ENCODE data around the gene TRAPPC2. TPM values are rescaled to one million over a fixed set of nuclear protein-coding genes. Genes with fewer than 3 reads are reported as not detected.
"Not testable (repeated sequence)": the region's sequence is repeated elsewhere in the genome, so short reads cannot be mapped to it uniquely, and the experiment has no call there.

Gene TRAPPC2
- total RNA-seq, 1 experiment from 2014 or later: 11.9 TPM

DNA sequence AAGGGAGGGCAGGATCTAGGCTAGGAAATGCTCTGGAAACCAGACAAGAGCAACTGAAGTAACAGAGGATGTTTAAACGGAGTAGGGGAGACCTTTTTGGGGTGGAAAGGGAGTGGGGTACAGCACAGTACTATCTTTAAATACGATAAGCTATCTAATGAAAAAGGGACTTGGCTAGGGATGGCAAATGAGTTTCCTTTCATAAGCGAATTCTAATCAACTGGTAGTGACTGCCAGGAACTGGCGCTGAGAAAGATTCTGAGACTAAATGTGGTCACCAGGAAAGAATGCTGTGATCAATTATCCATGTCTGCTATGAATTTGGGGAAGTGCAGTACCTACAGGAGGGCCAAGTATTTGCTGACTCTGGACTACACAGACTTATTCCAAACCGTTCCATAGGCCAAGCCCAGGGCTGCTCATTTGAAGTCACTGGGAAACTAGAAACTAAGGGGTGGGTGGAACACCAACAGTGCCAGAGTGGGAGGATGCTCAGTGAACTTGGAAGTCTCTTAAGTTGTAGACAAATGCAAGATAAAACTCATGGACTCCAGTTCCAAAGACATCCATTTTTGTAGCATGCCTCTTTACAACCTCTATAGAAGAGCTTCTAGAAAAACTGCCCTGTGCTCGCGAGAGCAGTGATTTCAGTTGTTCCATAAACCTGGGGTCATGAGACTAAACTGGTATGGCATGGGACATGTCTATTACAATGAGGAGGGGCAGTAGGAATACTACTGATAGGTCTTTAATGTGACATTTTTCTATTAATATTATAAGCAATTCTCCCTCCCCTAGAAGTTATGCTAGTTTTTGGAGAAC, 2.0 kb downstream of the TRAPPC2 start:
- H3K27me3 ChIP-seq (ENCODE audit: insufficient read depth, low read length): no peaks in the 10 kb centered on the region
- BruUV-seq (replicated peaks): no TSS peak
- H3K79me2 ChIP-seq (ENCODE audit: insufficient read depth, low read length): peaks cover 41% of the 10 kb centered on the region
- H3K4me3 ChIP-seq (replicated peaks in 1 of 2; ENCODE audit: low read depth in 1 of 2, low read length in 2 of 2): no peak overlapping the region
- H3K36me3 ChIP-seq (ENCODE audit: control insufficient read depth in 1 of 2, insufficient read depth in 2 of 2, low read length in 2 of 2): no peaks in the 10 kb centered on the region; a peak in 1 of 4 replicates
- ChIA-PET POLR2A (no interaction called here), RAD21 (ENCODE audit: low non-redundant PET in 1 of 2, low total read pairs in 2 of 2, uncharacterized antibody in 2 of 2, unreplicated experiment in 2 of 2) (no interaction called here), CTCF (no interaction called here)
- intact Hi-C loops (cut with micrococcal nuclease): loop anchor here (5.0 kb wide), 1 partner anchor 40 kb away; no protein-coding TSS in a partner anchor
- H3K4me2 ChIP-seq (ENCODE audit: low read length): peak overlapping the region; percentile 76
- no peaks in the 10 kb centered on the region for H3K9me3 ChIP-seq (ENCODE audit: control insufficient read depth in 1 of 2, insufficient read depth in 1 of 2, low read depth in 1 of 2, low read length in 2 of 2)
- no peaks in the 10 kb centered on the region for H3K9me2 ChIP-seq (ENCODE audit: insufficient read depth)
- no peak for ATAC-seq
- H3K27ac ChIP-seq (ENCODE audit: low read depth, low read length): no peak overlapping the region
- DNase-seq (ENCODE audit: low read depth, low spot score): no peak
- H2AFZ ChIP-seq (ENCODE audit: low read depth, low read length, poor library complexity, severe bottlenecking): no peak overlapping the region
- H4K20me1 ChIP-seq (ENCODE audit: insufficient read depth): no peaks in the 10 kb centered on the region
- H3K4me1 ChIP-seq (ENCODE audit: control insufficient read depth in 1 of 2, insufficient read depth in 2 of 2, low read length in 2 of 2): peaks cover 3 to 5% of the 10 kb centered on the region in 2 experiments; a peak in 2 of 4 replicates
- no peak overlapping the region for H3K9ac ChIP-seq (ENCODE audit: low read length)
- TF ChIP-seq POLR2A (IDR thresholded peaks at IDR 0.05; ENCODE audit: borderline replicate concordance, extremely low read depth, insufficient read depth, insufficient read length): no peak
- TF ChIP-seq CEBPB (IDR thresholded peaks at IDR 0.05; ENCODE audit: low read depth): no peak
- no peak for TF ChIP-seq CTCF (IDR thresholded peaks at IDR 0.05 in 2 of 3, conservative IDR thresholded peaks at IDR 0.05 in 1 of 3; ENCODE audit: borderline replicate concordance in 1 of 3, insufficient read depth in 1 of 3, low read depth in 2 of 3, low read length in 2 of 3)
- no peak for TF ChIP-seq TCF7L2 (IDR thresholded peaks at IDR 0.05; ENCODE audit: borderline replicate concordance, extremely low read depth, insufficient read depth, insufficient read length)
- no peak for TF ChIP-seq FOSL1 (IDR thresholded peaks at IDR 0.05; ENCODE audit: low read depth)
- no peak for TF ChIP-seq EZH2 (IDR thresholded peaks at IDR 0.05)
- TF ChIP-seq MAX (IDR thresholded peaks at IDR 0.05): no peak
- no peak for TF ChIP-seq SP1 (IDR thresholded peaks at IDR 0.05; ENCODE audit: low read depth)
- no peak for TF ChIP-seq ATF3 (IDR thresholded peaks at IDR 0.05)
- TF ChIP-seq RAD21 (IDR thresholded peaks at IDR 0.05; ENCODE audit: low read depth): no peak

GRCh38 chrX:13730523-13730922, 3.9 kb downstream of the TRAPPC2 start:
- ATAC-seq; H3K36me3 ChIP-seq (ENCODE audit: control insufficient read depth in 1 of 2, insufficient read depth in 2 of 2, low read length in 2 of 2); H3K27ac ChIP-seq (ENCODE audit: low read depth, low read length): not testable (repeated sequence)

DNA sequence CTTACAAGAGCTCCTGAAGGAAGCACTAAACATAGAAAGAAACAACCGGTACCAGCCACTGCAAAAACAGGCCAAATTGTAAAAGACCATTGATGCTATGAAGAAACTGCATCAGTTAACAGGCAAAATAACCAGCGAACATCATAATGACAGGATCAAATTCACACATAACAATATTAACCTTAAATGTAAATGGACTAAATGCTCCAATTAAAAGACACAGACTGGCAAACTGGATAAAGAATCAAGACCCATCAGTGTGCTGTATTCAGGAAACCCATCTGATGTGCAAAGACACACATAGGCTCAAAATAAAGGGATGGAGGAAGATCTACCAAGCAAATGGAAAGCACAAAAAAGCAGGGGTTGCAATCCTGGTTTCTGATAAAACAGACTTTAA, 7.8 kb downstream of the TRAPPC2 start:
- H3K36me3 ChIP-seq (ENCODE audit: control insufficient read depth in 1 of 2, insufficient read depth in 2 of 2, low read length in 2 of 2); H3K27me3 ChIP-seq (ENCODE audit: insufficient read depth, low read length); DNase-seq (ENCODE audit: low read depth, low spot score); H3K4me2 ChIP-seq (ENCODE audit: low read length); H3K9ac ChIP-seq (ENCODE audit: low read length); H3K27ac ChIP-seq (ENCODE audit: low read depth, low read length); CTCF ChIA-PET; POLR2A ChIA-PET; H2AFZ ChIP-seq (ENCODE audit: low read depth, low read length, poor library complexity, severe bottlenecking); H3K4me1 ChIP-seq (ENCODE audit: control insufficient read depth in 1 of 2, insufficient read depth in 2 of 2, low read length in 2 of 2); RAD21 ChIA-PET (ENCODE audit: low non-redundant PET in 1 of 2, low total read pairs in 2 of 2, uncharacterized antibody in 2 of 2, unreplicated experiment in 2 of 2); intact Hi-C loops (cut with micrococcal nuclease); BruUV-seq (replicated peaks); H3K4me3 ChIP-seq (replicated peaks in 1 of 2; ENCODE audit: low read depth in 1 of 2, low read length in 2 of 2); H4K20me1 ChIP-seq (ENCODE audit: insufficient read depth); H3K9me3 ChIP-seq (ENCODE audit: control insufficient read depth in 1 of 2, insufficient read depth in 1 of 2, low read depth in 1 of 2, low read length in 2 of 2); ATAC-seq; H3K9me2 ChIP-seq (ENCODE audit: insufficient read depth): not testable (repeated sequence)
- H3K79me2 ChIP-seq (ENCODE audit: insufficient read depth, low read length): peaks cover 26% of the 10 kb centered on the region

More at GRCh38 chrX:13730523-13730922, 3.9 kb downstream of the TRAPPC2 start:
- intact Hi-C loops (cut with micrococcal nuclease): loop anchor here (5.0 kb wide), 1 partner anchor 38 kb away; no protein-coding TSS in a partner anchor
- H3K4me2 ChIP-seq (ENCODE audit: low read length); H3K9me2 ChIP-seq (ENCODE audit: insufficient read depth); H3K9me3 ChIP-seq (ENCODE audit: control insufficient read depth in 1 of 2, insufficient read depth in 1 of 2, low read depth in 1 of 2, low read length in 2 of 2); H3K9ac ChIP-seq (ENCODE audit: low read length); DNase-seq (ENCODE audit: low read depth, low spot score); H3K27me3 ChIP-seq (ENCODE audit: insufficient read depth, low read length); H3K4me3 ChIP-seq (replicated peaks in 1 of 2; ENCODE audit: low read depth in 1 of 2, low read length in 2 of 2); H2AFZ ChIP-seq (ENCODE audit: low read depth, low read length, poor library complexity, severe bottlenecking); H4K20me1 ChIP-seq (ENCODE audit: insufficient read depth); RAD21 ChIA-PET (ENCODE audit: low non-redundant PET in 1 of 2, low total read pairs in 2 of 2, uncharacterized antibody in 2 of 2, unreplicated experiment in 2 of 2); H3K4me1 ChIP-seq (ENCODE audit: control insufficient read depth in 1 of 2, insufficient read depth in 2 of 2, low read length in 2 of 2); BruUV-seq (replicated peaks); CTCF ChIA-PET; POLR2A ChIA-PET: not testable (repeated sequence)
- peaks cover 39% of the 10 kb centered on the region for H3K79me2 ChIP-seq (ENCODE audit: insufficient read depth, low read length)
